ENCODE data around the gene AKAP9.

GRCh38 chr7:92075455-92076158 lies 134.9 kb downstream of the AKAP9 start:
- TF ChIP-seq POLR2A (IDR thresholded peaks at IDR 0.05; ENCODE audit: low read depth, low read length) (no peak), TAF1 (IDR thresholded peaks at IDR 0.05; ENCODE audit: borderline replicate concordance, low read depth, low read length) (no peak)

All from GM12892 (cell line).